ENCODE measurements around the gene SLC8A2. TPM values are rescaled to one million over a fixed set of nuclear protein-coding genes. Genes with fewer than 3 reads are reported as not detected.
"Not testable (repeated sequence)": the region's sequence is repeated elsewhere in the genome, so short reads cannot be mapped to it uniquely, and the experiment has no call there.

The SLC8A2 gene
- total RNA-seq, 1 experiment from 2014 or later = not detected

DNA sequence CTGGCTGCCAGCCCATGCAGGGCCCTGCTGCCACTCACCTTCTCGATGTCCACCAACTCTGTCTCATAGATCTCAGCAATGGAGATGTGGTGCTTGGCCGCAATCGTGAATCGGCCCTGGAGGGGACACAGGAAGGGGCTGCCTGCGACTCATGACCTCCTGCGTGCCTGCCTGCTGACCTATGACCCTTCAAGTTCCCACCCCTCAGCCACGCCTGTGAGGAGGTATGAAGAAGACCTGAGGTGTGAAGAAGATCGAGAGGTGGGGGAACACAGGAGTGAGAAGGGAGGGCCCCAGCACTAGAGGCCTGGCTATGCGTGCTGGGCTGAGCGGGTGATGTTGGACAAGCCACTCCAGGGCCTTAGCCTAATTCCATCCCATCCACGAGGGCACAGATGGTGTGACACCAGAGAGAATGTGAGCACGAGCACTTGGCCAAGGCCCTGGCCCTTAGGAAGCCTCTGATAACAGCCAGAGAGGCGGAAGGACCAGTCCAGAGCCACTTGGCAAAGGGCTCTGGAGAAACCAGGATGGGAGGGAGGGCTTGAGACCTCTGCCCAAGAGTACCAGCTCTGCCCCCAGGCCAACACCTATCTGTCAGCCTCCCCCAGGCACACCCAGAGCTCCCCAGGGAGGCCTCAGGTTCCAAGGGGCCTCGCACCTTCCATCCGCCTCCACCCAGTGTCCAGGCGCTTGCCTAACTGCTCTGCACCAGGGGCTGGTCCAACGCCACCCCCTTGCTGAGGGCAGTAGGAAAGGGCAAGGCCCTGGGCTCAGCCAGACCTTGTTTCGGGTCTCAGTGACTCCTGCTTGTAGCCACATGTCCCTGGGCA lies 21.9 kb upstream of the SLC8A2 start:
- H3K9me3 ChIP-seq = no peaks in the 10 kb centered on the region
- peaks cover 82% of the 10 kb centered on the region for H3K36me3 ChIP-seq
- no peak overlapping the region for H3K4me3 ChIP-seq
- no peaks in the 10 kb centered on the region for H3K27me3 ChIP-seq
- no peak for DNase-seq

DNA sequence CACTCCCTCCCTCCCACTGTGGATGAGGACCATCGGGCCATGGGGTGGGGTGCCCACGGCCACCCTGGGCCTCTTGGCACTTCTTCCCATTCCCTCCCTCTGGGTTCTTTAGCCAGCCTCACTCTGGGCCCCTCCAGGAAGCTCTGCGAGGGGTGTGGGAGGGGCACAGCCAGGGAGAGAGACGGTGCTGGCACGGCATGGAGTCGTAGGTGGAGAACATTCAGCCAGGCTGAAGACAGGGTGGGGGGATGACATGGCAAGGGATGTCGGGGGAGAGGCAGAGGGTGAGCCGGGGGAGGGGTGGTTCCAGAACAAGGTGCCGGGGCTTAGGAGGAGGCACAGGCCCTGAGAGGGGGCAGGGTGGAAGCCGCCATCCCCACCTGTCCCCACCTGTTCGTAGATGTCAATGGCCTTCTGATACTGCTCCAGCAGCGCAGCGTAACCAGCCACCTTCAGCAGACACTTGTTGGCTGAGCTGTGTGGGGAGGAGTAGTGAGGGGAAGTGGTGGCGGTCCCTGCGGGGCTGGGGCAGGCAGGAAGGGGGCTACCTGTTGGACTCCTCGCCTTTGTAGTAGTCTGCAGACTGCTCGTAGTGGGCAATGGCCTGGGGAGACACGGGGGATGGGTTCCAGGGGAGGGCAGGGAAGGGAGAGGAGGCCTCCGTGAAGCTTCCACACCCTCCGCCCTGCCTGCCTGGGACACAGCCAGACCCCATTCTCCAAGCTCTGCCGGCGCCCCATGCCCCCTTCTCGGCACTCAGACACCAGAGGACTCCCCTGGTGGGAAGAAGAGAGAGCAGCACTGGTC lies 21.1 kb upstream of the SLC8A2 start:
- Histone ChIP-seq H3K4me3 (no peak overlapping the region), H3K36me3 (peaks cover 83% of the 10 kb centered on the region), H3K27me3 (no peaks in the 10 kb centered on the region), H3K9me3 (no peaks in the 10 kb centered on the region)
- DNase-seq = no peak

DNA sequence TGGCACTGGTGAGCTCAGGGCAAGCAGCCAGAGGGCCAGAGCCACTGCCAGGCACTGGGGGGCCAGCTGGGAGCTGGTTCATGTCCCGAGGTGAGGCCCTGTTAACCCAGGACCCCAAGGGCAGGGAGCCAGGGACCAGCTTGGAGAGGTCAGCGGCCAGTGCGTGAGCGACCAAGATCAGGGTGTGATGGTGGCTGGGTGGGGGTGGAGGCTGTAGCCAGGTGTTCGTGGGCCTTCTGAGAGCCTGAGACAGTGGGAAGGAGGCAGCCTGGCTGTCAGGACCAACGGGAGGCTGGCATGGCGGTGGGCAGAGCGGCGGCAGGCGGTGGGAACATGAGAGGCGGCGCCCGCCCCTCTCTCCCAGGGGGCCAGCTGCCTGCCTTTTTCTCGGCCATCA lies 20.4 kb upstream of the SLC8A2 start:
- DNase-seq = no peak
- Histone ChIP-seq H3K4me3 (no peak overlapping the region), H3K36me3 (peaks cover 76% of the 10 kb centered on the region), H3K27me3 (no peaks in the 10 kb centered on the region), H3K9me3 (no peaks in the 10 kb centered on the region)

DNA sequence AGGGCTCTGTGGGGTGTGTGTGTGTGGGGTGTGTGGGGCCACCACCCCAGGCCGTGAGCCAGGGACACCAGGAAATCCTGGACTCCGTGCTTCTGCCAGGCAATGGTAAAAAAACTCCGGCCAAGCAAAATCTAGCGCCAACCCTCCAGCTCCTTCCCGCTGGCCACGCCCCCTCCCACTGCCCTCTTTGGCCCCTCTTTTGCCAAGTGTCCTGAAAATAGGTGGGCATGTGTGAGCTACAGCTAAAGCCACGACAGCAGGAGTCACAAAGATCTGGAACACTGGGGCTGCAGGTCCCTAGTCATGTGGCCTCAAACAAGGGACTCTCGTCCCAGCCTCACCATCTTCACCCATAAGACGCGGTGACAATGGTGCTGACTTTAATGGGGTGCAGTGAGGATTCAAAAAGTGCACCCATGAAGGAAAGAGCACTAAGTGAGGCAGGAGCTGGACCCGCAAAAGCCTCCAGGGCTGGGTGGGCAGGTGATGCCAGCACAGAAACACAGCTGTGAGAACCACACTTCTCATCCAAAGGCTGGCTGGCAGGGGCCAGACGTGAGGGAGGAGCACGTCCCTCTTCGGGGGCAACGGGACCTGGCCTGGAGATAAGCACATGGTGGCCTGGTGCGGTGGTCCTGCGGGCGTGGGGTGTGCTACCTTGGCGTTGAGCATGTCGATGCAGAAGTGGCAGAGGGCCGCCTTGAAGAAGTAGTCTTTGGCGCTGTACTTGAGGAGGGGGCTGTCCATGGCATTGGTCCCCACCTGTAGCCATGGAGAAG lies 19.9 kb upstream of the SLC8A2 start:
- Histone ChIP-seq H3K27me3 (no peaks in the 10 kb centered on the region), H3K36me3 (peaks cover 70% of the 10 kb centered on the region), H3K9me3 (no peaks in the 10 kb centered on the region), H3K4me3 (no peak overlapping the region)
- DNase-seq = no peak

DNA sequence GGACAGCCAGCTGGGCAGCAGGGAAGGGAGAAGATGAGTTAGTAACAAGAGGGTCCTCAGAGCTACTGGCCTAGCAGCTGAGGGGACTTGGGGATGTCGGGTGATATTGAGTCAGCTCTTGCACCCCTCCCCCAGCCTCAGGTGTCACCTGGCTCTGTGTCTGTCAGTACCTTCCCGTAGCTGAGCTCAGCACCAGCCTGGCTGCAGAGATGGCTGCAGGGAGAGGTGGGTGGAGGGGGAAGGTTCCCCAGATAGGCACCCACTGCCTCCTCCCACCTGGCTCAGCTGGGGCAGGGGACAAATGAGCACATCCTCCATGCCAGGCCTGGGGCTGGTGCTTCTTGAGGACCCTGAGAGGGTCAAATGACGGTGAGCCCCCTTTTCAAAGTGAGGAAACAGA lies 19.2 kb upstream of the SLC8A2 start:
- Histone ChIP-seq H3K9me3 (no peaks in the 10 kb centered on the region), H3K36me3 (peaks cover 66% of the 10 kb centered on the region), H3K27me3 (no peaks in the 10 kb centered on the region), H3K4me3 (no peak overlapping the region)
- DNase-seq = no peak

DNA sequence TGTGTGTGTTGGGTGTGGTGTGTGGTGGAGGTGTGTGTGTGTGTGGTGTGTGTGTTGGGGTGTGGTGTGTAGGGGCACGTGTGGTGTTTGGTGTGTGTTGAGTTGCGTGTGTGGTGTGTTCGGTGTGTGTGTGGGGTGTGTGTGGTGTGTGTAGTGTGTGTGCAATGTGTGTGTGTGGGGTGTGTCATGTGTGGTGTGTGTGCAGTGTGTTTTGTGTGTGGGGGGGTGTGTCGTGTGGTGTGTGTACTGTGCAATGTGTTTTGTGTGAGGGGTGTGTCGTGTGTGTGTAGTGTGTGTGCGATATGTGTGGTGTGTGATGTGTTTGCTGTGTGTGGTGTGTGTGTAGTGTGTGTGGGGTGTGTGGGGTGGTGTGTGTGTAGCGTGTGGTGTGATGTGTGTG lies 18.3 kb upstream of the SLC8A2 start:
- Histone ChIP-seq H3K36me3 (peaks cover 68% of the 10 kb centered on the region), H3K27me3 (no peaks in the 10 kb centered on the region), H3K4me3 (no peak overlapping the region), H3K9me3 (no peaks in the 10 kb centered on the region)
- DNase-seq = no peak

DNA sequence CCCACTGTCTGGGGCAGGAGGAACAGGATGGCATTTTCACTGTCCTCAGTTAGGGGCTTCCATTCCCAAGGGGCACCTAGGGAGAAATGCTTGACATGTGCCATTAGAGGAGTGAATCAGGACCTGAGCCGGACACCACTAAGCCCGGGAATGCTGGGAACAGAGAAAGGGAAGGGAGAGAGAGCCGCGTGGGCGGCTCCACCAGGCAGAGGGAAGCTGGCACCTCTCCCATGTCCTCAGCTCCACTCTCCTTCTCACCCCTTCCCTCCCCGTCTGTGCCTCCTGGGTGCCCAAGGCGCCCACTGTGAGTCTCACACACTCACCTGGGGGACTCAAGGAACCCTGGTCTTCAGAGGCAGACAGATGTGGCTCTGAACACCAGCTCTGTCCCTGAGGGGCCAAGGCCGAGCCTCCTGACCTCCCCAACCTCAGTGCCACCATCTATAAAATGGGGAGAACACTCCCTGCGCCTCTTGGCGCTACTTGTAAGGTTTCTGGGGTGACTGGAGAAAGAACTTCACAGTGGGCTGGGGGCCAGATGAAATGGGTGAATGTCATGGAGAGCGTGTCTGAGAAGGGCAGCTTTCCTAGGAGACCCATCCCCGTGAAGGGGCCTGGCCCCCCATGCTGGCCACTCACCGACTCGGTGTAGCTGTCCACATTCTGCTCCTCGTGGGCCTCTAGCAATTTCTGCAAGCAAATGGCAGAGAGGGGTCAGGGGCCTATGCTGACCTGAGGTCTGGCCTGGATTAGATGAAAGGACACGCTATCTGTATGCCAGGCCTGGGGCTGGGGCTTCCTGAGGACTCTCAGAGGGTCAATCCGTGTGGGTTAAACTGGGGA lies 17.6 kb upstream of the SLC8A2 start:
- Histone ChIP-seq H3K9me3 (no peaks in the 10 kb centered on the region), H3K27me3 (no peaks in the 10 kb centered on the region), H3K36me3 (peaks cover 65% of the 10 kb centered on the region), H3K4me3 (no peak overlapping the region)
- DNase-seq = no peak

DNA sequence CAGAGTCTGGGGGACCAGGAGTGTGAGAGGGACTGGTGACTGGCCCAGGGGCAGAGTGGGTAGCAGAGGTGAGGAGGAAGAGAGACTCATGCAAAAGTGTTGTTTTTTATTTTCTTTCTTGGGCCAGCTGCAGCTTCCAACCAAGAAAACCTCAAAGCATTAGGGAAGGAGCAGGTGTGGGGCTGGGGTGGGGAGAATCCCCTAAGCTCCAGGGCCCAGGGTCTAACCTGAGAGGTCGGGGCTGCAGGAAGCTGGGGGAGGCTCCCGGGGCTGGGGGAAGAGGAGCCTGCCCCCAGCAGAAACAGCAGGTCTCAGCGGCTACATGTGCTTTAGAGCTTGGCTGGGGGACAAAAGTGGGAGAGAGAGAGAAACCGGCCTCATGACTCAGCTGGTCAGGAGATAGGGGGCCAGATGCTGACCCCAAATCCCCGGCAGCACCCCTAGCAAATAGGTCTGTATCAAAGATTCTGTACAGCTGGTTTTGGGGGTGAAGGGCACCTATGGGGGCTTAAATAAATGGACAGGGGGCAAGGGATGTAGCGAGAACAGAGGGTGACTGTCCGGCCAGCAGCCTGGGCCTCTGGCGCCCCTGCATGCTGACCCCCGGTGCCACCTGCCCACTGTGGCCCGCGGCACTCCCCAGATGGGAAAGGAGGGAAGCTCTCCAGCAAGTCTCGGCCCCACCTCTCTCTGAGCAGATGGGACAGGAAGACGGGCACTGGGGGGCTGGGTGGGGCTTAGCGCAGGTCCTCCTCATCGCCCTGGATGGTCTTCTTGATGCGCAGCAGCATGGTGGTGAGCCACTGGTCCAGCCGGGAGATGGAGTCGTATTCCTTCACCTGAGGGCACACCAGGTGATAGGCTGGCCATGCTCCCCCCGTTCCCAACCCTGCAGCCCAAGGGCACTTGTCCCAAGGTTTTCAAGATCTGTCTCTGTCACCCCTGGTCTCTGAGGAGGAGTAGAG lies 16.1 kb upstream of the SLC8A2 start:
- H3K9me3 ChIP-seq = no peaks in the 10 kb centered on the region
- peaks cover 54% of the 10 kb centered on the region for H3K36me3 ChIP-seq
- no peak overlapping the region for H3K4me3 ChIP-seq
- DNase-seq = no peak
- H3K27me3 ChIP-seq = no peaks in the 10 kb centered on the region

DNA sequence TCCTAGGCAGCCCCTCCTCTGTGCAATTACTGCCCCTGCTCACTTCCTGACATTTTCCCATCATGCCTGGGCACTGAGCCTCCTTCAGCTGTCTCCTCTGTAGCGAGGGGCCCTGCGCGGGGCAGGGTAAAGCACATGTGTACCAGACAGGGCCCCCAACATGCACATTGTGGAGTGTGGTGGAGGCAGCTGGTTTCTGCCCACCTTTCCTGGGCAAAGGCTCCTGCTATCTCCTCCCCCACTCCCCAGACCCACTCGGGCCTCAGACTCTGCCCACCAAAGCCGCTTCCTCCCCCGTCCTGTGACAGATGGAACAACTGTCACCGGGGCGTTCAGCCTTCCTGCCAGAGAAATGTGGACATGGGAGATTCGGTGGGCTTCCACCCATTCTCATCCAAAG lies 15.2 kb upstream of the SLC8A2 start:
- Histone ChIP-seq H3K9me3 (no peaks in the 10 kb centered on the region), H3K36me3 (peaks cover 48% of the 10 kb centered on the region), H3K27me3 (no peaks in the 10 kb centered on the region), H3K4me3 (no peak overlapping the region)
- no peak for DNase-seq

DNA sequence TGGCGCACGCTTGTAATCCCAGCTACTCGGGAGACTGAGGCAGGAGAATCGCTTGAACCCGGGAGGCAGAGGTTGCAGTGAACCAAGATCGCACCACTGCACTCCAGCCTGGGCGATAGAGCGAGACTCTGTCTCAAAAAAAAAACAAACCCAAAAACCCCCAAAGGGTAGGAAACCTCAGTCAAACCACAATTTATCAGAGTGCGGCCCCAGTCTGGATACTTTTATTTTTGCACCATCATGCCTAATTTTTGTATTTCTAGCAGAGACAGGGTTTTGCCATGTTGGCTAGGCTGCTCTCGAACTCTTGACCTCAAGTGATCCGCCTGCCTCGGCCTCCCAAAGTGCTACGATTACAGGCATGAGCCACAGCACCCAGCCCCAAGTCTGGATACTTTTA lies 14.5 kb upstream of the SLC8A2 start:
- not testable (repeated sequence) for DNase-seq, H3K27me3 ChIP-seq

DNA sequence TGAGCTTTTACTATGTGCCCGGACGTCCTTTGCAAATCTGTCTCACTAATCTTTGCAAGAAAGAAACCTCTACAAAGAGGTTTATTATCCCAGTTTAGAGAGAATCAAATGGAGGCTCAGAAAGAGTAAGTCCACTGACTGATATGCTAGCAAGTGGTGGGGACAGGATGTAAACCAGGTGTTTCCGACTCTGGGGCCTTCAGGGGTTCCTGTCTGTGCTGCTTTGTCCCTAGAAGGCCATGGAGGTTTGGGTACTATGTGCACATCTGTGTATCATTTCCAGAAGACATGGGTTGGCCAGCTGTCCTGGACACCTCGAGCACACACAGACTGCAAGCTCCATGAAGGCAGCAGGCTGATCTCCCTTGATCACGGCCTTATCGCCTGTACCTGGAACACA lies 13.5 kb upstream of the SLC8A2 start:
- Histone ChIP-seq H3K36me3 (peaks cover 31% of the 10 kb centered on the region), H3K27me3 (no peaks in the 10 kb centered on the region), H3K4me3 (no peak overlapping the region), H3K9me3 (no peaks in the 10 kb centered on the region)
- no peak for DNase-seq

More for the DNA sequence above, 14.5 kb upstream of the SLC8A2 start:
- H3K4me3 ChIP-seq, H3K9me3 ChIP-seq: not testable (repeated sequence)
- H3K36me3 ChIP-seq = peaks cover 41% of the 10 kb centered on the region

DNA sequence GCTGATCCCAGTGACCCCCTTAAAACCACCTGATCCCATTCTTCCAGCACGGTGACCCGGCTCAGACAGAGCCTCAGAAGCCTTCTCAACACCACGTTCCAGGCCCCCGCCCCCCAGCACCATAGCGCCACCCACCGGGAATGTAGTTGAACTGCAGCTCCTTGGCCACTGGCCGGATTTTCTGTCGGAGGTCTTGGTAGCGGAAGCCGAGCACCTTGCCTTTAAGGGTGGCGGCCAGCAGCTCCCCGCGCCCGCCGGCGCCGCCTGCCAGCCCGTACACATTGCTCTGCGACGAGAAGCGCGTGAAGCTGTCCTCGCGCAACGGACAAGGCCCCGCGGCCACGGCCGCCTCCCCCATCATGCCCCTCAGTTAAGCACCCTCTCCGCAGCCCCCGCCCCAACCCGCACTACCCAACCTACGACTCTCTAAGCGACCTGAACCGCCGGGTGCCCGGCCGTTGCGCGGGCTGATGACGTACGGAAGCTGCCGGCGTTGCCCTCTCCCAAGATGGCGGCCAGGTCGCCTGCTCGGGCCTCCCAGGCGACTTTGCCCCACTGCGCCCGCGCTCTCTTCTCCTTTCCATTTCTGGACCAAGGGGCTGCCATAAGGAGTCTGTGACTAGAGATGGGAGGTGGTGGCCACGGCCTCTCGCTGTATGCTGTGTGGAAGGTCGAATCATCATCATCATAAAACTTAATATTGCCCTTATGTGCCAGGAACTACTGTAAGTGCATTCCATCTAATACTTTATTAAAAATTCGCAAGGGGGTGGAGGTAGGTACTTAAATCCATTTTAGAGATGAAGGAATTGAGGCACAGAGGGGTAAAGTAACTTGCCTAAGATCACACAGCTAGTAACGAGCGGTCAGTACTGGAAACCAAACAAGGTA lies 12.4 kb upstream of the SLC8A2 start, which contains the start of gene KPTN:
KPTN (minus strand) TSS at position 420 of the 891 bp plus-strand sequence; CDS start at position 361, 59 bp downstream.
- Histone ChIP-seq H3K4me3 (peak within 1 kb of the TSS; percentile 70), H3K9me3 (no peaks in the 10 kb centered on the region)

DNA sequence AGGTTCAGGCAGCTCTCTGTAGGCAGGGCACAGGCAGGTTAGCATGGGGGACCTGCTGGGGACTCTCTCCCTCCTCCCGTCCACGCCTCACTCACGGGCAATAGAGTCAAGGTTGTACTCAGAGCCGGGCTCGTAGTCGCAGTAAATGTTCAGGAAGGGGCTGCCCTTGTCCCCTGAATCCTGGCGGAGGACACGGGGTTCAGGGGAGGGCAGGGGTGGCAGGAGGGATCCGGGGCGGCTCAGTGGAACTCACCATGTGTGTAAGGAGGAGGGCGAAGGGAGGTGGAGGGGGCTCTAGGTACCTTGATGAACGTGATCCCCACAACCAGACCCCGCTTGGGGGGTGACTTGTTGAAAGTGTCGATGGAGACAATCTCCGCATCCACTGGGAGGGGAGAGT lies 11.5 kb upstream of the SLC8A2 start:
- Histone ChIP-seq H3K4me3 (peak overlapping the region; percentile 70), H3K27me3 (no peaks in the 10 kb centered on the region), H3K9me3 (no peaks in the 10 kb centered on the region), H3K36me3 (peaks cover 15% of the 10 kb centered on the region)
- no peak for DNase-seq

More for the DNA sequence above, 12.4 kb upstream of the SLC8A2 start, which contains the start of gene KPTN:
- peak; percentile 93 for DNase-seq
- H3K36me3 ChIP-seq = peaks cover 19% of the 10 kb centered on the region
- H3K27me3 ChIP-seq = no peaks in the 10 kb centered on the region

DNA sequence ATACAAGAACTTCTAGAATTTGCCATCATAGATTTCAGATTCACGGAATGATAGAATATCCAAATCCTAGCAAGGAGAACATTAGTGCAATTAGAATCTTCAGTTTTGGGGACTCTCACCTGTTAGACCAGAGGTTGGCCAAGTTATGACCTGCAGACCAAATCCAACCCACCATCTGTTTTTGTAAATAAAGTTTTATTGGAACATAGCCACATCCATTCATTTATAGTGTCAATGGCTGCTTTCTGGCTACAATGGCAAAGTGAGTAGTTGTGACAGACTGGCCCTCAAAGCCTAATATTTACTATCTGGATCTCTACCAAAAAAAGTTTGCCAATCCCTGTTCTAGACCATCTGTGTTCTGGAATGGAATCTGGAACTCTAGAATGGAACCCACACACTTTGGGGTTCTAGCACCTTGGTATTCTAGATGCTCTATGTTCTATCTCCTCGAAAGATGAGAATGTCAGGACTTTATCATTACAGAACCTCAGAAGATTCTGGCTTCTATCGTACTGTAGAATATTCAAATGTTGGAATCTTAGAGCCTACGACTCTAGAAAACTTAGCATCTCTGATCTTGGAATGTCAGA lies 9.9 kb upstream of the SLC8A2 start:
- no peaks in the 10 kb centered on the region for H3K27me3 ChIP-seq
- H3K9me3 ChIP-seq = no peaks in the 10 kb centered on the region
- H3K36me3 ChIP-seq = peaks cover 12% of the 10 kb centered on the region
- H3K4me3 ChIP-seq = no peak overlapping the region
- DNase-seq = no peak

All from MG63 (cell line).